ENCODE data around the gene SLC4A9. TPM values are rescaled to one million over a fixed set of nuclear protein-coding genes. Genes with fewer than 3 reads are reported as not detected.

Gene SLC4A9, protein sequence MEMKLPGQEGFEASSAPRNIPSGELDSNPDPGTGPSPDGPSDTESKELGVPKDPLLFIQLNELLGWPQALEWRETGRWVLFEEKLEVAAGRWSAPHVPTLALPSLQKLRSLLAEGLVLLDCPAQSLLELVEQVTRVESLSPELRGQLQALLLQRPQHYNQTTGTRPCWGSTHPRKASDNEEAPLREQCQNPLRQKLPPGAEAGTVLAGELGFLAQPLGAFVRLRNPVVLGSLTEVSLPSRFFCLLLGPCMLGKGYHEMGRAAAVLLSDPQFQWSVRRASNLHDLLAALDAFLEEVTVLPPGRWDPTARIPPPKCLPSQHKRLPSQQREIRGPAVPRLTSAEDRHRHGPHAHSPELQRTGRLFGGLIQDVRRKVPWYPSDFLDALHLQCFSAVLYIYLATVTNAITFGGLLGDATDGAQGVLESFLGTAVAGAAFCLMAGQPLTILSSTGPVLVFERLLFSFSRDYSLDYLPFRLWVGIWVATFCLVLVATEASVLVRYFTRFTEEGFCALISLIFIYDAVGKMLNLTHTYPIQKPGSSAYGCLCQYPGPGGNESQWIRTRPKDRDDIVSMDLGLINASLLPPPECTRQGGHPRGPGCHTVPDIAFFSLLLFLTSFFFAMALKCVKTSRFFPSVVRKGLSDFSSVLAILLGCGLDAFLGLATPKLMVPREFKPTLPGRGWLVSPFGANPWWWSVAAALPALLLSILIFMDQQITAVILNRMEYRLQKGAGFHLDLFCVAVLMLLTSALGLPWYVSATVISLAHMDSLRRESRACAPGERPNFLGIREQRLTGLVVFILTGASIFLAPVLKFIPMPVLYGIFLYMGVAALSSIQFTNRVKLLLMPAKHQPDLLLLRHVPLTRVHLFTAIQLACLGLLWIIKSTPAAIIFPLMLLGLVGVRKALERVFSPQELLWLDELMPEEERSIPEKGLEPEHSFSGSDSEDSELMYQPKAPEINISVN
- total RNA-seq, result under 0.01 TPM in 1 of 2 replicates, not detected in the other

DNA sequence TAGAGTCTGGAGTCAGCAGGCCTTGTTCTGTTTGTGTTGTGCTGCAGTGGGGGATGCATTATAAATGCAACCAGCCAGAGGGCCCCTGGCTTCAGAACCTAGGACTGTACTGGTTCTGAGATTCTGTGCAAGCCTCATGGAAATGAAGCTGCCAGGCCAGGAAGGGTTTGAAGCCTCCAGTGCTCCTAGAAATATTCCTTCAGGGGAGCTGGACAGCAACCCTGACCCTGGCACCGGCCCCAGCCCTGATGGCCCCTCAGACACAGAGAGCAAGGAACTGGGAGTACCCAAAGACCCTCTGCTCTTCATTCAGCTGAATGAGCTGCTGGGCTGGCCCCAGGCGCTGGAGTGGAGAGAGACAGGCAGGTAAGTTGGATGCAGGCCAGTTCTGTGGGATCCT lies at the start of gene SLC4A9:
TSS of gene SLC4A9 (plus strand) at position 94 of the 400 bp plus-strand sequence. CDS start at position 137, 43 bp downstream.

DNA sequence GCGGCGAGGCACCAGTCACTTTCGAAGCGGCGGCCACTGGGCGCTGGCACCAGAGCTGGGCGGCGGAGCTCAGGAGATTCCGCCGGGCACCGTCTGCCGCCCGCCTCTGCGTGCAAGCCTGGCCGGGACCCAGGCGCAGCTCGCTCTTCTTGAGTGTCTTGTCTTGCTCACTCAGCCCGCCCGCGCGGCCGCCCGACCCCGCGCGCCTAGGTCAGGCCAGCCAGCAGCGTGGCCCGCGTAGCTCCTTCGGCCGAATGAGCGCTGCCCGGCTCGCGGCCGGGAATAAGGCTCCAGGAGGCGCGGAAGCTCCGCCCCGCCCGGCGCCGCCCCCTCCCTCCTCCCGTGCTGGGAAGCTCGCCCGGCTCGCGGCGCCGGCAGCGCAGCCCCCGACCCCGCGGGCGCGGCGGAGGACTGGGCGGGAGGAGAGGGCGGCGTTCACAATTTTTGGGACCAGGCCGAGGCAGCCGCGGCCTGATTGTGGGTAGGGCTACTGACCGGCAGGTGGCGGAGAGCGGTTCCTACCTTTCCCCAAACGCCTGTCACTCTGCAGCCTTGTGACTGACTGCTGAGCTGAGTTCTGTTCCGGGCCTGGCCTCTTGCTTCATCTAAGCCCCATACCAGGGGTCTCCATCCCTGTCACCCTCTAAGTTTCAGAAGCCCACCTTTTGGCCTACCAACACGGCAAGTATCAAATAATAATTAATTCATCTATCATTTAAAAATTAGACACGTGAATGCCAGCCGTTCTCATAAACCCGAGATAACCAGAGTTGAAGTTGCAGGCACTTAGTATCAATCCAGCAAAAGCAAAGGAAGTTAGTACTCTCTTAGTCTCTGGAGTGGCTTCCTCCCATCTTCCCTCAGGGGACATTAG lies 13.4 kb upstream of the SLC4A9 start, which contains the start of gene HBEGF:
TSS of gene HBEGF (minus strand) at position 256 of the 874 bp plus-strand sequence. CDS start 275 bp downstream, outside the sequence.

DNA sequence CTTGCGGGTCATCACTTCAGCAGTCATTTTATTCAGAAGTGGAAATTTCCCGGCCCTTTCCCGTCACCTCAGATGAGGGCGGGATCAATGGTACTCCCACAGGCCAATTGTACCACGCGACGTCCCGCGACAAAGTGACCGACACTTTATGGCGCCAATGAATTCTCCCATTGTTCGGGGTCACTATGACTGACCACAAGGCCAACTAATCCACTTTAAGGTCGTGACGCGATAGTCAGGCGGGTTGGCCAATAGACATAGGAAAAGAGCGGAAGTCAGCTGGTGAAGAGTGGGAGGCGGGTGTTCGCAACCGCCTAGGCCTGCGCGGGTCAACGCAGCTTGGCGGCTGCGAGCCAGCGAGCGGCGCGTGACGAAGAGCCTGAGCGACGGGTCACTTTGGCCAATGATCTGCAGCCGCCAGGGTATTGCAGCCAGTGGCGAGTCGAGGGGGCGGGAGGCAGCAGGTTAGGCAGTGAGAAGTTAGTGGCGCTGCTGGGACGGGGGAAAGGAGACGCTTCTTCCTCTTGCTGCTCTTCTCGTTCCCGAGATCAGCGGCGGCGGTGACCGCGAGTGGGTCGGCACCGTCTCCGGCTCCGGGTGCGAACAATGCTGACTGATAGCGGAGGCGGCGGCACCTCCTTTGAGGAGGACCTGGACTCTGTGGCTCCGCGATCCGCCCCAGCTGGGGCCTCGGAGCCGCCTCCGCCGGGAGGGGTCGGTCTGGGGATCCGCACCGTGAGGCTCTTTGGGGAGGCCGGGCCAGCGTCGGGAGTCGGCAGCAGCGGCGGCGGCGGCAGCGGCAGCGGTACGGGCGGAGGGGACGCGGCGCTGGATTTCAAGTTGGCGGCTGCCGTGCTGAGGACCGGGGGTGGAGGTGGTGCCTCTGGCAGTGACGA lies 41.6 kb downstream of the SLC4A9 start, which contains the start of gene ANKHD1:
TSS of gene ANKHD1 (plus strand) at position 472 of the 896 bp plus-strand sequence. CDS start at position 607, 135 bp downstream.

Other genes starting within 250 kb of the SLC4A9 start
- gene PURA, start 246.1 kb upstream of the SLC4A9 start, total RNA-seq, result 7.0 and 8.0 TPM in 2 replicates
- gene IGIP, start 234.3 kb upstream of the SLC4A9 start, total RNA-seq, result 3.6 and 5.5 TPM in 2 replicates
- 28.5 and 41.5 TPM in 2 replicates for gene CYSTM1, start 185.0 kb upstream of the SLC4A9 start, total RNA-seq
- gene PFDN1, start 57.1 kb upstream of the SLC4A9 start, total RNA-seq, result 66.0 and 68.6 TPM in 2 replicates
- gene HBEGF, start 13.6 kb upstream of the SLC4A9 start, total RNA-seq, result 0.17 and 1.3 TPM in 2 replicates
- gene ANKHD1, start 41.6 kb downstream of the SLC4A9 start, total RNA-seq, result 24.9 and 31.5 TPM in 2 replicates
- gene EIF4EBP3, start 187.5 kb downstream of the SLC4A9 start, total RNA-seq, result 1.4 and 7.2 TPM in 2 replicates
- 18.2 and 42.6 TPM in 2 replicates for gene SRA1, start 197.3 kb downstream of the SLC4A9 start, total RNA-seq
- gene APBB3, start 204.4 kb downstream of the SLC4A9 start, total RNA-seq, result 11.1 and 16.0 TPM in 2 replicates
- 29.9 and 37.6 TPM in 2 replicates for gene SLC35A4, start 204.6 kb downstream of the SLC4A9 start, total RNA-seq

All from pericardium fibroblast (primary cell).